ENCODE data around the gene SNRNP35. TPM values are rescaled to one million over a fixed set of nuclear protein-coding genes. Genes with fewer than 3 reads are reported as not detected.
"Not testable (repeated sequence)": the region's sequence is repeated elsewhere in the genome, so short reads cannot be mapped to it uniquely, and the experiment has no call there.

Gene SNRNP35
- total RNA-seq, 4 donors from 2014 or later = 19.1 to 36.3 (median 21.4) TPM

GRCh38 chr12:123449856-123450255 is 8.1 kb upstream of the SNRNP35 start:
- TF ChIP-seq POLR2A (IDR thresholded peaks at IDR 0.05) = no peak
- no peak for TF ChIP-seq CTCF (IDR thresholded peaks at IDR 0.05)
- H3K27ac ChIP-seq = no peak overlapping the region
- H3K36me3 ChIP-seq = no peaks in the 10 kb centered on the region
- no peaks in the 10 kb centered on the region for H3K9me3 ChIP-seq
- intact Hi-C loops (cut with DNase I) = no loop called here
- H3K4me1 ChIP-seq = peaks cover 18 to 29% of the 10 kb centered on the region in 2 donors
- no peak overlapping the region for H3K4me3 ChIP-seq (replicated peaks in 1 of 3)
- 89 to 95% methylated on average over 4 of the region's 4 CpGs for WGBS, 2 donors
- DNase-seq = no peak
- H3K27me3 ChIP-seq = no peaks in the 10 kb centered on the region

- no peak overlapping the region for H3K4me3 ChIP-seq (replicated peaks in 1 of 3)
- no peak for TF ChIP-seq CTCF (IDR thresholded peaks at IDR 0.05)
- TF ChIP-seq POLR2A (IDR thresholded peaks at IDR 0.05) = no peak
- H3K27ac ChIP-seq = no peak overlapping the region
- DNase-seq = no peak
- peaks cover 12 to 22% of the 10 kb centered on the region in 2 donors for H3K4me1 ChIP-seq
- intact Hi-C loops (cut with DNase I) = no loop called here
- WGBS, 2 donors = 91 to 93% methylated on average over 9 of the region's 9 CpGs
- no peaks in the 10 kb centered on the region for H3K27me3 ChIP-seq
- no peaks in the 10 kb centered on the region for H3K9me3 ChIP-seq
- H3K36me3 ChIP-seq = no peaks in the 10 kb centered on the region
Measured at GRCh38 chr12:123450636-123451035, 7.3 kb upstream of the SNRNP35 start.

GRCh38 chr12:123452276-123452550 is 5.7 kb upstream of the SNRNP35 start:
- H3K27ac ChIP-seq; H3K4me3 ChIP-seq (replicated peaks in 1 of 3); intact Hi-C loops (cut with DNase I); H3K4me1 ChIP-seq; H3K36me3 ChIP-seq; H3K27me3 ChIP-seq; H3K9me3 ChIP-seq; DNase-seq: not testable (repeated sequence)
- 42 to 89% methylated on average over 1 of the region's 1 CpG for whole genome bisulfite sequencing, 2 donors

- no peak overlapping the region for H3K4me3 ChIP-seq (replicated peaks in 1 of 3)
- H3K36me3 ChIP-seq = no peaks in the 10 kb centered on the region
- no peaks in the 10 kb centered on the region for H3K27me3 ChIP-seq
- intact Hi-C loops (cut with DNase I) = no loop called here
- peak; percentile 45 to 62 for DNase-seq
- H3K9me3 ChIP-seq = no peaks in the 10 kb centered on the region
- TF ChIP-seq CTCF (IDR thresholded peaks at IDR 0.05) (no peak), POLR2A (IDR thresholded peaks at IDR 0.05) (no peak)
- H3K4me1 ChIP-seq = no peaks in the 10 kb centered on the region
- no peak overlapping the region for H3K27ac ChIP-seq
- WGBS, 2 donors = 44 to 49% methylated on average over 3 of the region's 3 CpGs
Measured at GRCh38 chr12:123453165-123453564, 4.8 kb upstream of the SNRNP35 start.

- H3K4me3 ChIP-seq (replicated peaks in 1 of 3); H3K36me3 ChIP-seq; H3K27me3 ChIP-seq; H3K27ac ChIP-seq; H3K9me3 ChIP-seq; DNase-seq; intact Hi-C loops (cut with DNase I): not testable (repeated sequence)
- peaks cover 22 to 34% of the 10 kb centered on the region in 2 donors for H3K4me1 ChIP-seq
- WGBS, 2 donors = 93 to 96% methylated on average over 11 of the region's 11 CpGs
Measured at GRCh38 chr12:123463174-123463573, 5.2 kb downstream of the SNRNP35 start.

GRCh38 chr12:123465084-123465483 is 7.1 kb downstream of the SNRNP35 start:
- peaks cover 0 to 10% of the 10 kb centered on the region in 2 donors for H3K36me3 ChIP-seq
- H3K4me1 ChIP-seq = peaks cover 30 to 35% of the 10 kb centered on the region in 2 donors
- DNase-seq = no peak
- TF ChIP-seq CTCF (IDR thresholded peaks at IDR 0.05) (no peak), POLR2A (IDR thresholded peaks at IDR 0.05) (no peak)
- no peaks in the 10 kb centered on the region for H3K27me3 ChIP-seq
- no peak overlapping the region for H3K4me3 ChIP-seq (replicated peaks in 1 of 3)
- intact Hi-C loops (cut with DNase I) = no loop called here
- H3K27ac ChIP-seq = no peak overlapping the region
- 86 to 87% methylated on average over 4 of the region's 4 CpGs for WGBS, 2 donors
- H3K9me3 ChIP-seq = no peaks in the 10 kb centered on the region
